ENCODE data around the gene KRT7.
"Not testable (repeated sequence)": the region's sequence is repeated elsewhere in the genome, so short reads cannot be mapped to it uniquely, and the experiment has no call there.

KRT7 gene

GRCh38 chr12:52255926-52256583, 23.0 kb downstream of the KRT7 start:
- DNase-seq (ENCODE audit: low read depth) = no peak

GRCh38 chr12:52256584-52256935, 23.5 kb downstream of the KRT7 start:
- no peak for DNase-seq (ENCODE audit: low read depth)

GRCh38 chr12:52257074-52257551, 24.1 kb downstream of the KRT7 start:
- DNase-seq (ENCODE audit: low read depth) = no peak

DNA sequence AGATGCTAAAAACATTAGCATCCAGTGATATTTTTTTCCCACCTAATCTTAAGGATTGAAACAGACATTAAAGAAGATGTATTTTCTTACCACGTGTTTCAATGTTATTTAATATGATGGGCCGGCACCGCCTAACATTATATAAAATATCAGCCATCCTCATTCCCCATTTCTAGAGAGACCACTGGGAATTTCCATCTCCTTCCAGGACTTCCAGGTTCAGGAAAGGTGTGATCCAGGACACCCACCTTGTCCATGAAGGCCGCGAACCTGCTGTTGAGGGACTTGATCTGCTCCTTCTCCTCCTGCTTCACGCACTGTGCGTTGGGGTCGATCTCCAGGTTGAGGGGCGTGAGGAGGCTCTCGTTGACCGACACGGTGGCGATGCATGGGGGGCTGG, 24.9 kb downstream of the KRT7 start:
- not testable (repeated sequence) for DNase-seq (ENCODE audit: low read depth)

GRCh38 chr12:52258335-52258901, 25.4 kb downstream of the KRT7 start:
- peak; percentile 45 for DNase-seq (ENCODE audit: low read depth)

DNA sequence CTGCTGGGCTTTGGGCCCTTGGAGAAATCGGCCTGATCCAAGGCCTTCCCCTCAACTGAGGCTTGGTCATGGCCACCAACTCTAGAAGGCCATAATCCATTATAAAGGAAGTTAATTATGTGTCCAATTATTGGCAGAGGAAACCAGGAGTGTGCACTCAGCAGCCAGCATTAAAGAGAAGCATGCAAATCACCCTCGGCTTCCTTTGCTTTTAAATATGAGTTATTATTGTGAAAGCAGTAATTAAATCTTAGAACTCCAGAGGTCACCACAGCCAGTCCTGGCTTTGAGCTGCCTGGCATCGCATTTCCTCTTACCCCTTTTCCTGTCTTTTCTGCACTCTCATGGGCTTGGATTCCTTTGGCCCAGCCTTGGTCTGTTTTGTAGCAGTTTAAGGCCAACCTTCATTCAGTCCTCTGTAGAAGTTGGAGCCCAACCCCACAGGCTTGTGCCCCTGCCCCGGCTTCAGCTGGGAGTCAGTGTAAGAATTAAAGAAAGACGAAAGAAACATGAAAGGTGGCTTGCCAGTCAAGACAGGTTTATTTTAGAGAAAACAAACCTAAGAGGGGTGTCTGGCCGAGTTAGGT, 26.7 kb downstream of the KRT7 start:
- DNase-seq (ENCODE audit: low read depth) = no peak

GRCh38 chr12:52260361-52261207, 27.5 kb downstream of the KRT7 start:
- peak; percentile 66 for DNase-seq (ENCODE audit: low read depth)

- DNase-seq (ENCODE audit: low read depth) = no peak
These were observed 28.1 kb downstream of the KRT7 start for GRCh38 chr12:52261208-52261484.

GRCh38 chr12:52262286-52262685, 29.2 kb downstream of the KRT7 start:
- DNase-seq (ENCODE audit: low read depth) = no peak

DNA sequence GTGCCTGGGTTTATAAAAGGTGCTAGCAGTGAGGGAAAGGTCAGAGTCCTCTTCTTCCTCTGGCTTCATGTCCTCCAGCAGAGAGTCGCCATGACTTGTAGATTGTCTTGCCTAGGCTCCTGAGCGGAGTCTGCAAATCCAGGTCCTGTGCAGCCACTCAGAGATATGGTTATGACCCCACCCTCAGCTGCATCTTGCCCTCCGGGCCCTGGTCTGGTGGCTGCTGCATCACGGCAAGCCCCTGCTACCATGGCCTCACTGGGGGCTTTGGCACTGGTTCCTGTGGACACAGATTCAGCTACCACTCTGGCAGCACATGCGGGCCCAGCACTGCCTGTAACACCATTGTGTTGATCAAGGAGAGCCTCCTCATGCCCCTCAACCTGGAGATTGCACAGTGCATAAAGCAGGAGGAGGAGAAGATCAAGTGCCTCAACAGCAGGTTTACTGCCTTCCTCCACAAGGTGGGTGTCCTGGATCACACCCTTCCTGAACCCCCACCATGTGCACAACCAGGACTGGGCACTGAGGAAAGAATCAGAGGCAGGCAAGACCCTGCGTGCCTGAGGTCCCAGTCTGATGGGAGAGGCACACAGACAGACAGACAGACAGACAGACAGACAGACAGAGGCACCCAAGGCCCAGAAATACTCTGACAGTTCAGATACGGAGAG, 30.9 kb downstream of the KRT7 start:
- DNase-seq (ENCODE audit: low read depth) = no peak

DNA sequence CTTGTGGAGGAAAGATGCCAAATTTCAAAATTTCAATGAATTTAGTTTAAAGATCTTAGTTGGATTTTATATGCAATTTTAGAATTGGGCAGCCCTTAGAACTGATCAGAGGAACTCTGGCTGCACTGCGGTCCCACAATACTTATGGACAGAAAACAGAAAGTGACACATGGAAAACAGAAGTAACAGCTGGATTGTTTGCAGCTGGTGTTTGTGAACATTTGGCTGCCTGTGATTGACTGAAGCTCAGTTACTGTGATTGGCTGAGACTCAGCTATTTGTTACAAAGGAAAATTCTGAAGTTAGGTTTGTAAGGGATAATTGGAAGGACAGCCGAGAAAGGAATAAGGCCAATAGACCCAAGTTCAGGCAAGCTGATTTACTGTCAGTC, 31.4 kb downstream of the KRT7 start:
- DNase-seq (ENCODE audit: low read depth) = no peak

DNA sequence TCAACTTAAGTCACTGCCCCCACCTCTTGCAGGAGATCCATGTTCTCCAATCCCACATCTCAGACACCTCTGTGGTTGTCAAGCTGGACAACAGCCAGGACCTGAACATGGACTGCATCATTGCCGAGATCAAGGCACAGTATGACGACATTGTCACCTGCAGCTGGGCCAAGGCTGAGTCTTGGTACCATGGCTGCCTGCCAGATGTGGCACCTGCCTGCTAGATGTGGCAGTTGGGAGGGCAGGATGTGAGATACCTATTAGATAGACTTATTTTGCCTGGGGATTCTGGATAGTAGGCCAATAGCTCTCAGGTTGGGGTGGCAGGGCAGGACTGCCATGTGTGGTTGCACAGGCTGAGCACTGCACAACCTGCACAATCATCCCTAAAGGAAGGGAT, 33.5 kb downstream of the KRT7 start:
- DNase-seq (ENCODE audit: low read depth) = no peak

GRCh38 chr12:52267266-52267665, 34.2 kb downstream of the KRT7 start:
- no peak for DNase-seq (ENCODE audit: low read depth)

DNA sequence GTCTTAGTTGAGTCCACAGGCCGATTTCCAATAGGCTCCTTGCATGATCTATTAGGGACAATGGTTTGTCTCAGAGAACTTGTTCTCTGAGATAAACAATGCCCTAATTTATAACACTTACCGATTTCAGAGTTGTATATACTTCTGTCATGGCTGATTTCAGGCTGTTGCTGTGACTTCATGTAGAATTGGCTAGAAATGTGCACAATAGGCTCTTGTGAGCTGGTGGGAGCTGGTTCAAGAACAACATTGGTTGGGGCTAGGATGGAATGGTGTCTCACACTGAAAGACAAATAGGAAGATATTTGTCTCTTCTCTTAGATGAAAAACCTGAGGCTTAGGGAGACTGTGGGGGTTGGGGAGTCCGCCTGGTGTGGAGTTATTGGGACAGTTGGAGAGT, 34.7 kb downstream of the KRT7 start:
- DNase-seq (ENCODE audit: low read depth) = no peak

DNA sequence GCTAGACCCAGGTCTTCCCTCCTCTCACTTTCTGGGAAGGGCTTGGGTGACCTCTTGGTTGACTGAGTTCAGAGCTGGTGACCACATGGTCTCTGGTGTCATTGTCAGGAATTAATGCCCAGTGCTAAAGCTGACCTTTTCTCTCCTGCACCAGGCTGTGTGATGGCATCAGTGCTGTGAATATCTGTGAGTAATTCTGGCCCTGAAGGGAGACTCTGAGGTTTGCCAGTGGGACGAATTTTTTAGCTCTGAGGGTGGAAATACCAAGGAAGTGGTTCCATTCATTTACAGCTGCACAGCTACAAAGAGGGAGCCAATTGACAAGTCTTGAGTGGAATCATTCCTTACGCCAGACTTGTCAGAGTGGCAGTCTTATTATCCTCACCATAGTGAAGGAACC, 35.2 kb downstream of the KRT7 start:
- no peak for DNase-seq (ENCODE audit: low read depth)

GRCh38 chr12:52270541-52271070, 37.6 kb downstream of the KRT7 start:
- no peak for DNase-seq (ENCODE audit: low read depth)

DNA sequence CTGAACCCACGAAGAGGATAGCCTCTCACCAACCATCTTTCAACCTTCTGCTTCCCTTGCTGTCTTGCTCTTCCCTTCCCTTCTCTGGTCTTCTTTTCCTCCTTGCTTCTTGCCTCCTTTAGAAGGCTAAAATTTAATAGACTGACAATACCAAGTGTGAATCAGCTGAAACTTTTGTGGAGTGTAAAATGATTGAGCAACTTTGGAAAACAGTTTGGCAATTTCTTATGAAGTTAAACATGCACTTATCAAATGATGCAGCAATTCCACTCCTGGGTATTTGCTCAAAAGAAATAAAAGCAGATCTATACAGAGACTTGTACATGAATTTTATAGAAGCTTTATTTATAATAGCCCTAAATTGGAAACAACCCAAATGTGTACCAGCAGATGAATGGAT, 38.1 kb downstream of the KRT7 start:
- peak; percentile 46 for DNase-seq (ENCODE audit: low read depth)

DNA sequence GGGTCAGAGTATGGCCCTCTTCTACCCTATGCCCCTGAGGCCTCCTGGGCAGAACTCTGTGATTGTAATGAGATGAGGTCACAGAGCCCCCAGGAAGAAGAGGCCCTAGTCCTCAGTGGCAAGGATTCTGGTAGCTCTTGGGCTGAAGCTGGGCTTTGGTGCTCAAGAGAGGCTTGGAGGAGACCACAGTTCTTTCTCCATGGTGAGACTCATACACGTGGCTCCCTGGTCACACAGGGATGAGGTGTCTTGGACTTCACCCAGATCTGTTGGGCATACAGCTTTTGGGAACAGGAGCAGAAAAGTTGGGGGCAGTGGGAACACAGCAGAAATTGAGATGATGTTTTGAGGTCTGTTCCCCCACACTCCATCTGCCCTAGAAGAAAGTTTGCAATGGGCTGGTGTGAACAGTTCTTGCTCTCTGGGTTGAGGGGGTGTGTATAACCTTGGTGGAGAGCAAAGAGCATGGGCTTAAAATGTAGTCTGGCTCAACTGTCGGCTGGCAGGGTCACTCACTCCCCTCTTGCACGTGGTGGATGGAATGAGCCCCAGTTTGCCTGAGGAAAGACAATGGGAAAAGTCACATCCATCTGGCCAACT, 41.6 kb downstream of the KRT7 start, which contains the start of gene KRT86:
Gene KRT86, plus strand, starts transcription at position 125 of the 600 bp plus-strand sequence. CDS start 27,272 bp downstream, outside the sequence.
- DNase-seq (ENCODE audit: low read depth) = no peak

- no peak for DNase-seq (ENCODE audit: low read depth)
These were observed 42.6 kb downstream of the KRT7 start for GRCh38 chr12:52275686-52276085.

- no peak for DNase-seq (ENCODE audit: low read depth)
These were observed 44.6 kb downstream of the KRT7 start for GRCh38 chr12:52277486-52278245.
